ENCODE measurements around the gene CDC42BPA. TPM values are rescaled to one million over a fixed set of nuclear protein-coding genes. Genes with fewer than 3 reads are reported as not detected.

CDC42BPA gene
- total and polyA plus RNA-seq, 7 experiments from 2014 or later = 0.05 to 2.0 (median 1.2) TPM; not detected in 1

- CTCF ChIA-PET = interaction anchor here (0.6 kb wide), 1 partner anchor 127 kb away, joined by 3 read pairs; the partner anchor contains the start of gene COQ8A
- peaks cover 6 to 28% (median 19%) of the 10 kb centered on the region in 5 donors for H3K27me3 Mint-ChIP-seq
- intact Hi-C loops (cut with micrococcal nuclease) = no loop called here
Measured at GRCh38 chr1:227066999-227067398, 251.3 kb downstream of the CDC42BPA start.

GRCh38 chr1:227065311-227065710 lies 253.0 kb downstream of the CDC42BPA start:
- no peaks in the 10 kb centered on the region for H3K36me3 ChIP-seq (ENCODE audit: control insufficient read depth in 2 of 3, insufficient read depth in 3 of 3, low read length in 3 of 3)
- H3K27ac Mint-ChIP-seq = no peak overlapping the region
- CTCF ChIA-PET = no interaction called here
- H3K4me1 ChIP-seq (ENCODE audit: control insufficient read depth in 2 of 2, insufficient read depth in 2 of 2, low read length in 2 of 2) = no peaks in the 10 kb centered on the region
- no peak overlapping the region for H3K4me3 ChIP-seq (ENCODE audit: low read length)
- peaks cover 0 to 17% (median 2%) of the 10 kb centered on the region in 11 donors for H3K9me3 Mint-ChIP-seq
- intact Hi-C loops (cut with micrococcal nuclease) = no loop called here
- H3K27me3 ChIP-seq (ENCODE audit: control insufficient read depth in 2 of 2, insufficient read depth in 2 of 2, low read length in 2 of 2) = no peaks in the 10 kb centered on the region
- no peak overlapping the region for H3K27ac ChIP-seq (ENCODE audit: low read depth, low read length)
- peaks cover 0 to 3% (median 0%) of the 10 kb centered on the region in 7 donors for H3K4me1 Mint-ChIP-seq
- peaks cover 0 to 2% (median 0%) of the 10 kb centered on the region in 5 donors for H3K36me3 Mint-ChIP-seq
- no peaks in the 10 kb centered on the region for H3K9me3 ChIP-seq (ENCODE audit: control insufficient read depth in 2 of 3, low read length in 3 of 3)
- POLR2A ChIA-PET = no interaction called here
- ATAC-seq (no peak), DNase-seq (no peak)
- H3K27me3 Mint-ChIP-seq = peaks cover 11 to 25% (median 19%) of the 10 kb centered on the region in 5 donors
- H3K4me3 Mint-ChIP-seq = no peak overlapping the region

More at GRCh38 chr1:227066999-227067398, 251.3 kb downstream of the CDC42BPA start:
- peaks cover 0 to 3% (median 0%) of the 10 kb centered on the region in 11 donors for H3K9me3 Mint-ChIP-seq
- ATAC-seq (no peak), DNase-seq (no peak)
- Histone ChIP-seq H3K9me3 (ENCODE audit: control insufficient read depth in 2 of 3, low read length in 3 of 3) (no peaks in the 10 kb centered on the region), H3K4me1 (ENCODE audit: control insufficient read depth in 2 of 2, insufficient read depth in 2 of 2, low read length in 2 of 2) (no peaks in the 10 kb centered on the region), H3K27ac (ENCODE audit: low read depth, low read length) (no peak overlapping the region), H3K4me3 (ENCODE audit: low read length) (no peak overlapping the region), H3K36me3 (ENCODE audit: control insufficient read depth in 2 of 3, insufficient read depth in 3 of 3, low read length in 3 of 3) (no peaks in the 10 kb centered on the region), H3K27me3 (ENCODE audit: control insufficient read depth in 2 of 2, insufficient read depth in 2 of 2, low read length in 2 of 2) (no peaks in the 10 kb centered on the region)
- H3K36me3 Mint-ChIP-seq = no peaks in the 10 kb centered on the region
- H3K4me3 Mint-ChIP-seq = no peak overlapping the region
- POLR2A ChIA-PET = no interaction called here
- H3K4me1 Mint-ChIP-seq = peaks cover 0 to 3% (median 0%) of the 10 kb centered on the region in 7 donors
- no peak overlapping the region for H3K27ac Mint-ChIP-seq

- Mint-ChIP-seq H3K4me3 (no peak overlapping the region), H3K36me3 (peaks cover 0 to 5% (median 4%) of the 10 kb centered on the region in 5 donors), H3K27me3 (peaks cover 10 to 19% (median 14%) of the 10 kb centered on the region in 5 donors), H3K9me3 (peaks cover 0 to 28% (median 8%) of the 10 kb centered on the region in 11 donors), H3K27ac (no peak overlapping the region), H3K4me1 (peaks cover 0 to 3% (median 0%) of the 10 kb centered on the region in 7 donors)
- H3K27me3 ChIP-seq (ENCODE audit: control insufficient read depth in 2 of 2, insufficient read depth in 2 of 2, low read length in 2 of 2) = no peaks in the 10 kb centered on the region
- H3K9me3 ChIP-seq (ENCODE audit: control insufficient read depth in 2 of 3, low read length in 3 of 3) = peaks cover 0 to 3% (median 0%) of the 10 kb centered on the region in 3 experiments
- intact Hi-C loops (cut with micrococcal nuclease) = no loop called here
- H3K4me1 ChIP-seq (ENCODE audit: control insufficient read depth in 2 of 2, insufficient read depth in 2 of 2, low read length in 2 of 2) = no peaks in the 10 kb centered on the region
- no peak for ATAC-seq
- ChIA-PET POLR2A (no interaction called here), CTCF (no interaction called here)
- no peaks in the 10 kb centered on the region for H3K36me3 ChIP-seq (ENCODE audit: control insufficient read depth in 2 of 3, insufficient read depth in 3 of 3, low read length in 3 of 3)
- no peak for DNase-seq
- H3K27ac ChIP-seq (ENCODE audit: low read depth, low read length) = no peak overlapping the region
- no peak overlapping the region for H3K4me3 ChIP-seq (ENCODE audit: low read length)
Measured at GRCh38 chr1:227062306-227062705, 256.0 kb downstream of the CDC42BPA start.

GRCh38 chr1:227059076-227059475 lies 259.2 kb downstream of the CDC42BPA start:
- peaks cover 0 to 3% of the 10 kb centered on the region in 2 donors for H3K27me3 ChIP-seq (ENCODE audit: control insufficient read depth in 2 of 2, insufficient read depth in 2 of 2, low read length in 2 of 2)
- H3K4me3 Mint-ChIP-seq = no peak overlapping the region
- peaks cover 0 to 5% (median 4%) of the 10 kb centered on the region in 5 donors for H3K36me3 Mint-ChIP-seq
- peaks cover 0 to 8% (median 4%) of the 10 kb centered on the region in 5 donors for H3K27me3 Mint-ChIP-seq
- ChIA-PET CTCF (no interaction called here), POLR2A (no interaction called here)
- DNase-seq (no peak), ATAC-seq (no peak)
- intact Hi-C loops (cut with micrococcal nuclease) = no loop called here
- no peaks in the 10 kb centered on the region for H3K36me3 ChIP-seq (ENCODE audit: control insufficient read depth in 2 of 3, insufficient read depth in 3 of 3, low read length in 3 of 3)
- H3K27ac Mint-ChIP-seq = no peak overlapping the region
- H3K27ac ChIP-seq (ENCODE audit: low read depth, low read length) = no peak overlapping the region
- peaks cover 0 to 3% (median 0%) of the 10 kb centered on the region in 7 donors for H3K4me1 Mint-ChIP-seq
- H3K4me1 ChIP-seq (ENCODE audit: control insufficient read depth in 2 of 2, insufficient read depth in 2 of 2, low read length in 2 of 2) = no peaks in the 10 kb centered on the region
- peaks cover 0 to 28% (median 8%) of the 10 kb centered on the region in 11 donors for H3K9me3 Mint-ChIP-seq
- H3K4me3 ChIP-seq (ENCODE audit: low read length) = no peak overlapping the region
- peaks cover 0 to 3% (median 0%) of the 10 kb centered on the region in 3 experiments for H3K9me3 ChIP-seq (ENCODE audit: control insufficient read depth in 2 of 3, low read length in 3 of 3)

GRCh38 chr1:227058321-227058751 lies 260.0 kb downstream of the CDC42BPA start:
- peaks cover 0 to 3% of the 10 kb centered on the region in 2 donors for H3K27me3 ChIP-seq (ENCODE audit: control insufficient read depth in 2 of 2, insufficient read depth in 2 of 2, low read length in 2 of 2)
- POLR2A ChIA-PET = no interaction called here
- Mint-ChIP-seq H3K36me3 (peaks cover 0 to 5% (median 4%) of the 10 kb centered on the region in 5 donors), H3K27ac (no peak overlapping the region), H3K9me3 (peaks cover 0 to 28% (median 8%) of the 10 kb centered on the region in 11 donors), H3K4me3 (no peak overlapping the region), H3K27me3 (peaks cover 0 to 8% (median 4%) of the 10 kb centered on the region in 5 donors), H3K4me1 (peaks cover 0 to 3% (median 0%) of the 10 kb centered on the region in 7 donors)
- DNase-seq (no peak), ATAC-seq (no peak)
- no peaks in the 10 kb centered on the region for H3K4me1 ChIP-seq (ENCODE audit: control insufficient read depth in 2 of 2, insufficient read depth in 2 of 2, low read length in 2 of 2)
- CTCF ChIA-PET = no interaction called here
- no peaks in the 10 kb centered on the region for H3K36me3 ChIP-seq (ENCODE audit: control insufficient read depth in 2 of 3, insufficient read depth in 3 of 3, low read length in 3 of 3)
- no peak overlapping the region for H3K4me3 ChIP-seq (ENCODE audit: low read length)
- H3K27ac ChIP-seq (ENCODE audit: low read depth, low read length) = no peak overlapping the region
- intact Hi-C loops (cut with micrococcal nuclease) = no loop called here
- peaks cover 0 to 3% (median 0%) of the 10 kb centered on the region in 3 experiments for H3K9me3 ChIP-seq (ENCODE audit: control insufficient read depth in 2 of 3, low read length in 3 of 3)

- H3K27me3 ChIP-seq (ENCODE audit: control insufficient read depth in 2 of 2, insufficient read depth in 2 of 2, low read length in 2 of 2) = peaks cover 0 to 3% of the 10 kb centered on the region in 2 donors
- POLR2A ChIA-PET = no interaction called here
Measured at GRCh38 chr1:227049253-227049652, 269.0 kb downstream of the CDC42BPA start.

GRCh38 chr1:227043755-227044154 lies 274.5 kb downstream of the CDC42BPA start:
- Histone ChIP-seq H3K4me1 (ENCODE audit: control insufficient read depth in 2 of 2, insufficient read depth in 2 of 2, low read length in 2 of 2) (no peaks in the 10 kb centered on the region), H3K4me3 (ENCODE audit: low read length) (no peak overlapping the region), H3K36me3 (ENCODE audit: control insufficient read depth in 2 of 3, insufficient read depth in 3 of 3, low read length in 3 of 3) (no peaks in the 10 kb centered on the region), H3K27me3 (ENCODE audit: control insufficient read depth in 2 of 2, insufficient read depth in 2 of 2, low read length in 2 of 2) (no peaks in the 10 kb centered on the region), H3K27ac (ENCODE audit: low read depth, low read length) (no peak overlapping the region), H3K9me3 (ENCODE audit: control insufficient read depth in 2 of 3, low read length in 3 of 3) (no peaks in the 10 kb centered on the region)
- ChIA-PET POLR2A (no interaction called here), CTCF (no interaction called here)
- intact Hi-C loops (cut with micrococcal nuclease) = no loop called here
- peaks cover 0 to 7% (median 0%) of the 10 kb centered on the region in 11 donors for H3K9me3 Mint-ChIP-seq
- peaks cover 0 to 8% (median 0%) of the 10 kb centered on the region in 5 donors for H3K36me3 Mint-ChIP-seq
- peaks cover 0 to 2% (median 0%) of the 10 kb centered on the region in 7 donors for H3K4me1 Mint-ChIP-seq
- H3K27ac Mint-ChIP-seq = no peak overlapping the region
- no peak overlapping the region for H3K4me3 Mint-ChIP-seq
- ATAC-seq (no peak), DNase-seq (no peak)
- peaks cover 21 to 47% (median 30%) of the 10 kb centered on the region in 5 donors for H3K27me3 Mint-ChIP-seq

More at GRCh38 chr1:227049253-227049652, 269.0 kb downstream of the CDC42BPA start:
- Histone ChIP-seq H3K36me3 (ENCODE audit: control insufficient read depth in 2 of 3, insufficient read depth in 3 of 3, low read length in 3 of 3) (no peaks in the 10 kb centered on the region), H3K9me3 (ENCODE audit: control insufficient read depth in 2 of 3, low read length in 3 of 3) (no peaks in the 10 kb centered on the region), H3K27ac (ENCODE audit: low read depth, low read length) (no peak overlapping the region), H3K4me1 (ENCODE audit: control insufficient read depth in 2 of 2, insufficient read depth in 2 of 2, low read length in 2 of 2) (no peaks in the 10 kb centered on the region), H3K4me3 (ENCODE audit: low read length) (no peak overlapping the region)
- peaks cover 0 to 8% (median 0%) of the 10 kb centered on the region in 5 donors for H3K36me3 Mint-ChIP-seq
- H3K27me3 Mint-ChIP-seq = peaks cover 18 to 48% (median 34%) of the 10 kb centered on the region in 5 donors
- no peak overlapping the region for H3K4me3 Mint-ChIP-seq
- H3K27ac Mint-ChIP-seq = no peak overlapping the region
- CTCF ChIA-PET = interaction anchor here (0.7 kb wide), 1 partner anchor 76 kb away, joined by 3 read pairs; no protein-coding TSS in a partner anchor
- ATAC-seq = no peak
- DNase-seq = no peak
- peaks cover 0 to 7% (median 0%) of the 10 kb centered on the region in 11 donors for H3K9me3 Mint-ChIP-seq
- H3K4me1 Mint-ChIP-seq = peaks cover 0 to 2% (median 0%) of the 10 kb centered on the region in 7 donors
- intact Hi-C loops (cut with micrococcal nuclease) = no loop called here

All from naive thymus-derived CD4-positive, alpha-beta T cell (primary cell).